ENCODE results near the gene IMMT.

DNA sequence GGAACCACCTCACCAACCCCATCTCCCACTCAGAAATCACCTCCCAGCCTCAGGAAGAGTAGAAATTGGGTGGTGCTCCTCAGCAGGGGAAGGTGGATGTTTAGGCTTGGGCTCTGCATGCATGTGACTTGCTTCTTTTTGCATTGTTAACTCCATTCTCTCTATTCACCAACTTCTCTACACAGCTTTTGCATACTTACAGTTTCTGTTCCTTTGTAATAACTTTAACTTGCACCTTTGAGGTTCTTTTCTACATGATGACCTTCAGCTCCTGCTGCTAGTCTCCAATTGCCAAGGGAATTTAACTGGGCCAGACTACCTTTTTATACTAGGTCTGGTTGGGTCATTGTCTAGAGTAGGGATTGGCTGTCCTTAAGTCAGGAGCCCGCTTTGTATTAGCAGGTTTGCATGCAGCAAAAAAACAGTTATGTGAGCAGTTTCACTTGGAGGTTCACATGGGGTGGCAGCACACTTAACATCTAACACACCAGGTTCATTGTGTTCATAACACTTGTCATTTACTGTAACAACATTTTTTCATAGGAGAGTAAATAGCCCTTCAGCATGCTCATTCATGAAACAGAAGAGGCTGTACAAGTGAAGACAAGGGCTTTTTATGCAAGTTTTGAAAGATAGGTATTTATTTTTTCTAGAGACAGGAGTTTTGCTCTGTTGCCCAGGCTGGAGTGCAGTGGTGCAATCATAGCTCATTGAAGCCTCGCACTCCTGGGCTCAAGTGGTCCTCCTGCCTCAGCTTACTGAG is 16.0 kb upstream of the IMMT start:
- TF ChIP-seq EZH2 (IDR thresholded peaks at IDR 0.05; ENCODE audit: borderline replicate concordance, low read depth, low read length, poor library complexity, severe bottlenecking): no peak
- TF ChIP-seq CTCF (conservative IDR thresholded peaks at IDR 0.05; ENCODE audit: low read depth, low read length): no peak

Measured in A673 (cell line).